ENCODE data around the gene ARHGEF4.

DNA sequence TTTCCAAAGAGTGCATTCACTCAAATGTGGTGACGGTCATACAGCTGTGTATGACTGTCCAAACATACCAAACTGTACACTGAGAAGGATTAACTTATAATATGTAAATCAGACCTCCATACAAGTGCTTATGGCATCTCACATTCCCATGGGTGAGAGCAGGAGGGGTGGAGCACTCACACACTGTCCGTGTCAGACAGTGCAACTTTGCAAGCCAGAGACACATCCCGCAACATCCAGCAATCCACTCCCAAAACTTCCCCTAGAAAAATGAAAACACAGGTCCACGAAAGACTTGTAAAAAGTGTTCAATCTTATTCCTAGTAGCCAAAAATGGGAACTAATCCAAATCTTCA, 220.2 kb downstream of the ARHGEF4 start:
- TF ChIP-seq, protein P1, sequence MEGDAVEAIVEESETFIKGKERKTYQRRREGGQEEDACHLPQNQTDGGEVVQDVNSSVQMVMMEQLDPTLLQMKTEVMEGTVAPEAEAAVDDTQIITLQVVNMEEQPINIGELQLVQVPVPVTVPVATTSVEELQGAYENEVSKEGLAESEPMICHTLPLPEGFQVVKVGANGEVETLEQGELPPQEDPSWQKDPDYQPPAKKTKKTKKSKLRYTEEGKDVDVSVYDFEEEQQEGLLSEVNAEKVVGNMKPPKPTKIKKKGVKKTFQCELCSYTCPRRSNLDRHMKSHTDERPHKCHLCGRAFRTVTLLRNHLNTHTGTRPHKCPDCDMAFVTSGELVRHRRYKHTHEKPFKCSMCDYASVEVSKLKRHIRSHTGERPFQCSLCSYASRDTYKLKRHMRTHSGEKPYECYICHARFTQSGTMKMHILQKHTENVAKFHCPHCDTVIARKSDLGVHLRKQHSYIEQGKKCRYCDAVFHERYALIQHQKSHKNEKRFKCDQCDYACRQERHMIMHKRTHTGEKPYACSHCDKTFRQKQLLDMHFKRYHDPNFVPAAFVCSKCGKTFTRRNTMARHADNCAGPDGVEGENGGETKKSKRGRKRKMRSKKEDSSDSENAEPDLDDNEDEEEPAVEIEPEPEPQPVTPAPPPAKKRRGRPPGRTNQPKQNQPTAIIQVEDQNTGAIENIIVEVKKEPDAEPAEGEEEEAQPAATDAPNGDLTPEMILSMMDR (IDR thresholded peaks at IDR 0.05; ENCODE audit: low read length): no peak
- TF ChIP-seq EZH2 (optimal IDR thresholded peaks at IDR 0.05; ENCODE audit: low read depth, low read length): no peak
